ENCODE results near the gene TSC1. TPM values are rescaled to one million over a fixed set of nuclear protein-coding genes. Genes with fewer than 3 reads are reported as not detected.
A peak's percentile ranks its signal among the peaks of the same experiment; 100 is the strongest.

Gene TSC1
- total RNA-seq, 3 donors from 2014 or later: 34.6 to 53.4 (median 52.3) TPM

DNA sequence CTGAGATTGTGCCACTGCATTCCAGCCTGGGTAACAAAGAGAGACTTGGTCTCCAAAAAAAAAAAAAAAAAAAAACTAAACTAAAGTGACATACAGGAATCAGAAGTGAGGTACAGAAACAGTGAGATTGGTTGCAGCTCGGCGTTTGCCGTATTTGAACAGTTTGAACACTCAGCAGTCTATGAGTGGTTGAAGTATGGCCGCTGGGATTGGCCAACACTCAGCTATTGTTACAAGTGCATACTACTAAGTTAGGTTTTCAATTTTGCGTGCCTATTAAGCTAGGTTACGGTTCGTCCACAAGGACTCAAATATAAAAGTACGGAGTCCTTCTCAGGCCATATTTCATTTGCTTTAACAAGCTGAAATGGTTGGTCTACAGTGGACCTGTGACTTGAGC, 3.3 kb upstream of the TSC1 start:
- H3K9me3 ChIP-seq: no peaks in the 10 kb centered on the region
- intact Hi-C loops (cut with DNase I, micrococcal nuclease): no loop called here
- TF ChIP-seq, protein P1, sequence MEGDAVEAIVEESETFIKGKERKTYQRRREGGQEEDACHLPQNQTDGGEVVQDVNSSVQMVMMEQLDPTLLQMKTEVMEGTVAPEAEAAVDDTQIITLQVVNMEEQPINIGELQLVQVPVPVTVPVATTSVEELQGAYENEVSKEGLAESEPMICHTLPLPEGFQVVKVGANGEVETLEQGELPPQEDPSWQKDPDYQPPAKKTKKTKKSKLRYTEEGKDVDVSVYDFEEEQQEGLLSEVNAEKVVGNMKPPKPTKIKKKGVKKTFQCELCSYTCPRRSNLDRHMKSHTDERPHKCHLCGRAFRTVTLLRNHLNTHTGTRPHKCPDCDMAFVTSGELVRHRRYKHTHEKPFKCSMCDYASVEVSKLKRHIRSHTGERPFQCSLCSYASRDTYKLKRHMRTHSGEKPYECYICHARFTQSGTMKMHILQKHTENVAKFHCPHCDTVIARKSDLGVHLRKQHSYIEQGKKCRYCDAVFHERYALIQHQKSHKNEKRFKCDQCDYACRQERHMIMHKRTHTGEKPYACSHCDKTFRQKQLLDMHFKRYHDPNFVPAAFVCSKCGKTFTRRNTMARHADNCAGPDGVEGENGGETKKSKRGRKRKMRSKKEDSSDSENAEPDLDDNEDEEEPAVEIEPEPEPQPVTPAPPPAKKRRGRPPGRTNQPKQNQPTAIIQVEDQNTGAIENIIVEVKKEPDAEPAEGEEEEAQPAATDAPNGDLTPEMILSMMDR (IDR thresholded peaks at IDR 0.05): no peak
- ATAC-seq: no peak
- no peaks in the 10 kb centered on the region for H3K36me3 ChIP-seq (ENCODE audit: low read depth)
- H3K4me1 ChIP-seq (ENCODE audit: low read depth): peaks cover 9% of the 10 kb centered on the region
- H3K4me3 ChIP-seq: no peak overlapping the region
- DNase-seq: no peak

DNA sequence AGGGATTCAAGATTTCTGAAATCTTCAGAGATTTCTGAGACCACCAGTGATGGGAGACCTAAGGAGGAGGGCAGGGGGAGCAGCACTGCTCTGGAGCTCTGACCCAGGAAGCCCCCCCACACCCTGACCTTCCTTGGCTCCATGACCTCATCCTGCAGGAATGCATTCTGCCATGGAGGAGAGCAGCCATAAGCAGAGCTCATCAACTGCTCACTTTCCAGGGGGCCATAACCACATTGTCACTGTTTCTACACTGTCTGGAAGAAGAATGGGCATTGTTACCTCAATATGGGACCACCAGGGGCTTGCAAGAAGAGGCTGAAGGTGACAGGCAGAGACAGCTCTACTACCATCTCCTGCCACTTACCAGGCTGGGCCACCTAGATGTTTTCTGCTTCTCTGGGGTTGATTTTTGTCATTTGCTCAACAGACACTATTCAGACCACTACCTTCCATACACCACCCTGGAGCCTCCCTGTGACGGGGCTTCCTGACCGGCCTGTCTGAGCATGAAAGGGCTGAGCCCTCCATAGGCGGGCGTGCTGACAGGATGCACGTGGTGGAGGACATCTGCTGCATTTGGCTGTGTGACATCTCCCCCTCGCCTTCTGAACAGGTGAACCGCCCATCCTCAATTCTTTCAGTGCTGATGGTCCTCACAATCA, 2.3 kb upstream of the TSC1 start:
- DNase-seq (no peak), ATAC-seq (no peak)
- H3K36me3 ChIP-seq (ENCODE audit: low read depth): no peaks in the 10 kb centered on the region
- TF ChIP-seq, protein P1 (IDR thresholded peaks at IDR 0.05): no peak
- no peaks in the 10 kb centered on the region for H3K9me3 ChIP-seq
- intact Hi-C loops (cut with DNase I, micrococcal nuclease): no loop called here
- peaks cover 13% of the 10 kb centered on the region for H3K4me1 ChIP-seq (ENCODE audit: low read depth)
- no peak overlapping the region for H3K4me3 ChIP-seq

DNA sequence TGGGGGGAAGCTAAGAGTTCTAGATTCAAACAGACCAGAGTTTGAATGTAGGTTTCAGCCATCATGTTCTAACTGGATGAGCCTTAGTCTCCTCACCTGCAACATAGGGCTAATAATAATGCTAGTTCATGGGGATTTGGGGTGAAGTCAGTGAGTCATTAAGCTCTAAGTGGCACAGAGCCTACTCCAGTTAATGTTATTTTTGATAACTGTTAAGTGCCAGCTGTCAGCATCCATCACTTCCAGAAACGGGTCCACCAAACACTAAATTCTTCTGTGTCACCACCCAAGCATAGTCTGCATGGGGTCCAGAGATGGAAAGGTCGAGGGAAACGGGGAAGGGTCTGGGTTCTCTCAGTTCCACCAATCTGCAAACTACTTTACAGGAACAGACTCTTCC, 1.8 kb upstream of the TSC1 start:
- no peak for ATAC-seq
- intact Hi-C loops (cut with DNase I, micrococcal nuclease): no loop called here
- Histone ChIP-seq H3K36me3 (ENCODE audit: low read depth) (no peaks in the 10 kb centered on the region), H3K9me3 (no peaks in the 10 kb centered on the region), H3K4me3 (no peak overlapping the region), H3K4me1 (ENCODE audit: low read depth) (peaks cover 13% of the 10 kb centered on the region)
- DNase-seq: no peak
- TF ChIP-seq, protein P1 (IDR thresholded peaks at IDR 0.05): no peak

DNA sequence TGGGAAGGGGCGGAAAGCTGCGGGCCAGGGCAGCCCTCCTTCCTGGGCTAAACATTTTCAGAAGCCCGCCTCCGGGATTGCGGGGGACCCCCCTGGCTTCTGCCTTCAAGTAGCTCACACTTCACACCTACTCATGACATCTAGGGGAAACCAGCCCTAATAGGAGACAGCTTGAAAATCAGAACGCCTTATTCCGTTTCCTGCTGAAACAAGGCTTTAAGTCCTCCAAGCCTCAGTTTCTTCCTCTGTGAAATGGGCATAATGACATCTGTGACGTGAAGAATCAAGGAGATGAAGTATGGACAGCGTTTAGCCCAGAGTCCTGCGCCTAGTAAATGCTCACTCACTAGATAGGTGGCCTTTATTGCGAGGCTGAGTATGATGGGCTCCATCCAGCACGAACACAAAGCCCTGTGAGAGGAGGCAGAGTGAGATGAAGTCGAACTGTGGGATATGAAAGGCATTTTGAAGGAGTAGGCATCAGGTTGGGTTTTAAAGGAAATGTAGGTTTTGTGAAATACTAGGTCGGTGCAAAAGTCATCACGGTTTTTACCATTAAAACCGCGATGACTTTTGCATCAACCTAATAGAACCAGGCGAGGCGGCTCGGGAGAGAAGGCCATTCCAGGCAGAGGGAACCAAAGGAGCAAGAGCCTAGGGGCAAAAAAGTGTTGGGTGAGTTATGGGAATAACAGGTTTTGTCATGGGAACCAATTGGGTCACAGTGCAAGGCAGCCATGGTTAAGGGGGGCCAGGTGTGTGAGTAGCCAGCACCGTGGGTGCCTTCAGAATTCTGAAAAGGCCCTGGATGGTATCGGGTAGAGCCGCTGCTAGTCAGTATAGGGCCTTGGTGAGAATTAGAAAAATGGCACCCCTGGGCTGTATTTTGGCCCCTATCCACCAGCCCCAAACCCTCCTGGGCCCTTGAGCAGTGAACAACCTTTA, 1.0 kb upstream of the TSC1 start:
- intact Hi-C loops (cut with DNase I, micrococcal nuclease): no loop called here
- H3K36me3 ChIP-seq (ENCODE audit: low read depth): no peaks in the 10 kb centered on the region
- no peaks in the 10 kb centered on the region for H3K9me3 ChIP-seq
- peak overlapping the region; percentile 99 for H3K4me3 ChIP-seq
- H3K4me1 ChIP-seq (ENCODE audit: low read depth): peaks cover 13% of the 10 kb centered on the region
- ATAC-seq (no peak), DNase-seq (no peak)
- TF ChIP-seq, protein P1 (IDR thresholded peaks at IDR 0.05): no peak

DNA sequence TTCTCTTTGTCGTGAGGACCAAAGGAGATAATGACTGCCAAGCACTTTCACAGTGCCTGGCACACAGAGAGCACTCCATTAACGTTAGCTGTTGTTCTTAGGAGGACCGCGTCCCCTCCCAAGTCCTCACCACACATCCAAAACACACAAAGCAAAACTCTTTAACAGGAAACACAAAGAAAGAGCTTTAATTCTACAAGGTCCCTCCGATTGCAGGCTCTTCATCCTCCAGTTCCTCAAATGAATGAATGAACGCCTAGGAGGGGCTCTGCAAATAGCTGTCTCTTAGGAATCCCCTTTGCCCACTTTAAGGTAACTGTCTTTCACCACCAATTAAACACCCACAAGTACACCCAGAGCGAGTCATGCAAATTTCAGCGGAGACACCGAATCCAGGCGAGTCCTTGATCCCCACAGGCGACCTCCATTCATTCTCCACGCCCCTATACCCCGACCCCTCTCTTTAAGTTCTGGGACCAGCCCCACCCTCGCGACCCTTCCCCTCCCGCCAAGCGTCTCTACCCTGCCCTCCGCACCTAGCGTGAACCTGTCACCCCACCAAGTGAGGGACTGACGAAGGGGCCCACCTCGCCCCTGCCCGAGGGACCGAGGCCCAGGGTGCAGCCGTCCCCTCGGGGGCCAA, 644 bp downstream of the TSC1 start:
- DNase-seq: peak in 2 of 3 donors; percentile 21 to 60
- TF ChIP-seq, protein P1 (IDR thresholded peaks at IDR 0.05): no peak
- H3K4me1 ChIP-seq (ENCODE audit: low read depth): peaks cover 13% of the 10 kb centered on the region
- H3K4me3 ChIP-seq: peak overlapping the region; percentile 99
- ATAC-seq: no peak
- H3K9me3 ChIP-seq: no peaks in the 10 kb centered on the region
- H3K36me3 ChIP-seq (ENCODE audit: low read depth): no peaks in the 10 kb centered on the region
- intact Hi-C loops (cut with DNase I, micrococcal nuclease): no loop called here

All from mucosa of descending colon (tissue), 3 donors.